CD4-positive, CD25-positive, alpha-beta regulatory T cell (primary cell): ENCODE data around the gene ASB3. TPM values are rescaled to one million over a fixed set of nuclear protein-coding genes. Genes with fewer than 3 reads are reported as not detected.
A peak's percentile ranks its signal among the peaks of the same experiment; 100 is the strongest.

Experiments
- ATAC-seq, 2 donors: fragments of 150-1000 bp; cut with Tn5 transposase; one replicate each; pipeline ENCODE4 v1.10.0; 2021; ENCODE audit warnings: low read depth in 2 of 2, moderate number of reproducible peaks in 2 of 2, moderate library complexity in 1 of 2
- DNase-seq, 3 donors: peaks; one replicate each; pipeline versions ENCODE4 v3.0.0 to v3.0.0-alpha.2; 2012 to 2022; ENCODE audit warnings: mixed read lengths in 1 of 3
- H3K27ac ChIP-seq: one replicate; pipeline ENCODE4 v1.7.0; 2013; ENCODE audit warnings: mild to moderate bottlenecking, low read length; ENCODE audit not compliant: insufficient read depth, poor library complexity, severe bottlenecking
- H3K27me3 ChIP-seq: one replicate; pipeline ENCODE4 v1.7.0; 2013; ENCODE audit warnings: low read length; ENCODE audit not compliant: control insufficient read depth, insufficient read depth
- H3K36me3 ChIP-seq: one replicate; pipeline ENCODE4 v1.7.0; 2013; ENCODE audit warnings: mild to moderate bottlenecking, low read length, moderate library complexity; ENCODE audit not compliant: control insufficient read depth, insufficient read depth
- H3K4me1 ChIP-seq: 2 replicates; pipeline ENCODE4 v1.7.0; 2013; ENCODE audit warnings: mild to moderate bottlenecking, low read length; ENCODE audit not compliant: insufficient read depth, control insufficient read depth, poor library complexity, severe bottlenecking
- H3K4me3 ChIP-seq: one replicate; pipeline ENCODE4 v1.7.0; 2013; ENCODE audit warnings: low read depth, mild to moderate bottlenecking, low read length, moderate library complexity
- H3K9me3 ChIP-seq, 2 experiments: 1 replicate in 1 of 2; 2 replicates in 1 of 2; pipeline ENCODE4 v1.7.0; 2013; ENCODE audit warnings: low read length in 2 of 2, mild to moderate bottlenecking in 1 of 2, moderate library complexity in 1 of 2; ENCODE audit not compliant: control insufficient read depth in 2 of 2
- H3K27ac Mint-ChIP-seq, 3 donors: one replicate each; pipeline ENCODE4 v1.8.0; 2020 to 2022; ENCODE audit warnings: mild to moderate bottlenecking in 3 of 3, mixed read lengths in 3 of 3, moderate library complexity in 2 of 3
- H3K27me3 Mint-ChIP-seq: one replicate; pipeline ENCODE4 v1.8.0; 2022; ENCODE audit warnings: mild to moderate bottlenecking, mixed read lengths
- H3K36me3 Mint-ChIP-seq: one replicate; pipeline ENCODE4 v1.8.0; 2020; ENCODE audit warnings: mixed read lengths
- H3K4me1 Mint-ChIP-seq, 4 donors: one replicate each; pipeline ENCODE4 v1.8.0; 2020 to 2022; ENCODE audit warnings: mixed read lengths in 4 of 4, mild to moderate bottlenecking in 1 of 4
- H3K4me3 Mint-ChIP-seq, 4 donors: one replicate each; pipeline ENCODE4 v1.8.0; 2020 to 2022; ENCODE audit warnings: mild to moderate bottlenecking in 4 of 4, mixed read lengths in 4 of 4, moderate library complexity in 3 of 4
- H3K9me3 Mint-ChIP-seq, 7 donors: one replicate each; pipeline ENCODE4 v1.8.0; 2020 to 2022; ENCODE audit warnings: mixed read lengths in 7 of 7, mild to moderate bottlenecking in 3 of 7, moderate library complexity in 2 of 7
- polyA plus RNA-seq, 4 donors: library from polyadenylated mRNA; unstranded; fragments of 300-500 nt; fragmentation: Illumina TruSeq; gene quantifications; one replicate each; pipeline ENCODE4 v1.2.3, GENCODE V29; 2021
- total RNA-seq: library from RNA; stranded (reverse); gene quantifications from one replicate; pipeline ENCODE4 v1.2.3, GENCODE V29; 2022

Gene ASB3
- total and polyA plus RNA-seq, 5 donors from 2014 or later: 15.8 to 38.7 (median 20.5) TPM

DNA sequence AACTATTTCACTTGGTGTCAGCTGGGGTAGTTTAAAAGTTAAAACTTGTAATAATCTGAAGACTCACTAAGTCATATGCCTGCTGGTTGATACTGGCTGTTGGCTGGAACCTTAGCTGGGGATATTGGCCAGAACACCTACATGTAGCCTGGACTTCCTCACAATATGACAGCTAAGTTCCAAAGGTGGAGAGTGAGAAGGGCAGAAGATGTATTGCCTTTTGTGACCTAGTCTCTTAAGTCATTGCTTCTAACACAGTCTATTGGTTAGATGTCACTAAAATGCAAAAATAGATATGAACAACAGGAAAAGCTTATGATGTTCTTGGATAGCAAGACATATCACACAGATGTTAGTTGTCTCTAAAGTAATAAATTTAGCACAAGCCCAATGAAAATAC lies 132.4 kb downstream of the ASB3 start:
- Mint-ChIP-seq H3K4me1 (peaks cover 0 to 5% (median 0%) of the 10 kb centered on the region in 4 donors), H3K4me3 (no peak overlapping the region), H3K9me3 (peaks cover 0 to 4% (median 0%) of the 10 kb centered on the region in 7 donors), H3K27ac (no peak overlapping the region), H3K36me3 (peaks cover 3% of the 10 kb centered on the region), H3K27me3 (no peaks in the 10 kb centered on the region)
- Histone ChIP-seq H3K36me3 (no peaks in the 10 kb centered on the region), H3K4me1 (no peaks in the 10 kb centered on the region), H3K9me3 (no peaks in the 10 kb centered on the region), H3K27ac (no peak overlapping the region), H3K4me3 (no peak overlapping the region), H3K27me3 (no peaks in the 10 kb centered on the region)
- no peak for ATAC-seq
- no peak for DNase-seq

DNA sequence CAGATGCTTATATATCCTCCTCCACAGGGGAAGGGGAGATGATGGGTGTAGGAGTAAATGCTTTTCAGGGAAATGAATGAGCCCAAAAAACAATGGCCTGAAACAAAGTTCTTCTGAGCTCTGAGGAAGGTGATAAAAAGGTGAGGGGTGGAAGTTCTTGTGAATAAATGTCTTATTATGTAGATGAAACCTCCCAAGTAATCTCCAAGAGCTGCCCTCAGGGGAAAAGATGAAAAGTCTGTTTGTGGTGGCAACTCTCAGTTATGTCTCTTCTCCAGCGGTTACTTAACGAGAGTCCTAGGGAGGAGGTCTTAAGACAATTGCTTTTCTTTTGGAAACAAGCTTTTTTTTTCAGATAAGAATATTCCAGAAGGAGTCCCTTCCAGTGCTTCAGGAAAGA lies 134.6 kb downstream of the ASB3 start:
- no peaks in the 10 kb centered on the region for H3K4me1 Mint-ChIP-seq
- Histone ChIP-seq H3K27ac (no peak overlapping the region), H3K4me3 (no peak overlapping the region), H3K4me1 (no peaks in the 10 kb centered on the region), H3K36me3 (no peaks in the 10 kb centered on the region), H3K27me3 (no peaks in the 10 kb centered on the region), H3K9me3 (no peaks in the 10 kb centered on the region)
- DNase-seq (no peak), ATAC-seq (no peak)
- H3K36me3 Mint-ChIP-seq: no peaks in the 10 kb centered on the region
- no peaks in the 10 kb centered on the region for H3K27me3 Mint-ChIP-seq
- no peak overlapping the region for H3K4me3 Mint-ChIP-seq
- peaks cover 0 to 4% (median 0%) of the 10 kb centered on the region in 7 donors for H3K9me3 Mint-ChIP-seq
- no peak overlapping the region for H3K27ac Mint-ChIP-seq

DNA sequence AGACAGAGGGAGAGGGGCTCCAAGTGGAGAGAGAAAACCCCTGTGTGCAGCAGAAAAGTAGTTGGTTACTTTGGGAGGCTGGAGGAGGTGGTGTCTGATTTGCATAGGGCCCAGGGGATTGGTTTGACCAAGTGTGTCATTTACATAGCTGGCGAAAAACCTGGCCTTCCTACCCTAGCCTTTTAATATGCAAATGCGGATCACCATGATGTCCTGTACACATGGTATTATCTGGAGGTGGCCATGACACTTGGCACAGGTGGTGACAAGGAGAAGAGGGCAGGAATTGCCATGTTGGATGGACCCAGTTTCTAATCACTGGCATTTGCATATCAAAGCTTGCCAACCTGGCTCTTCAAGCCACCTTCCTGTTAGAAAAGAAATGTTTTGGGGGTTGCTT lies 140.0 kb downstream of the ASB3 start:
- Histone ChIP-seq H3K27me3 (no peaks in the 10 kb centered on the region), H3K27ac (no peak overlapping the region), H3K4me1 (no peaks in the 10 kb centered on the region), H3K36me3 (no peaks in the 10 kb centered on the region), H3K9me3 (no peaks in the 10 kb centered on the region), H3K4me3 (no peak overlapping the region)
- no peak for DNase-seq
- Mint-ChIP-seq H3K4me3 (no peak overlapping the region), H3K4me1 (no peaks in the 10 kb centered on the region), H3K9me3 (peaks cover 0 to under 1% (median 0%) of the 10 kb centered on the region in 7 donors), H3K36me3 (no peaks in the 10 kb centered on the region), H3K27me3 (no peaks in the 10 kb centered on the region), H3K27ac (no peak overlapping the region)
- ATAC-seq: no peak

DNA sequence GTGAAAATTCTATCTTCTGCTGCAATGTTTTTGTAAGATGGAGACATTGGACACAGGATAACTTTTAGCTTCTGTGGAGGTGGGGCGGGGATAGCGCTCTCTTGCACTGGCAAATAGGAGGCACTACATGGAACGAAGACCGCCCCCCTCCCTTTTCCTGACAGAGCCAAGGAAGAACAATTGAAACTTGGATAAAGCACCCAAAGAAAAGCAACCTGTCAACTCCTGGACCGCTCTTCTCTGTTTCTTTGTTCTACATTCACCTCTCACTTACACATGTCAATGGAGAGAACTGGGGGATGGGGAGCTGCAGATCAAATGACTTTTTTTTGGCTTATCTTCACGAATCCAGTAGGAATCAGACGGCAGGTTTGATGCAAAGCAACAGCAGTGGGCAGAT lies 145.5 kb downstream of the ASB3 start:
- Mint-ChIP-seq H3K36me3 (no peaks in the 10 kb centered on the region), H3K9me3 (peaks cover 0 to 3% (median 0%) of the 10 kb centered on the region in 7 donors), H3K27me3 (peaks cover 9% of the 10 kb centered on the region), H3K4me1 (no peaks in the 10 kb centered on the region), H3K27ac (no peak overlapping the region), H3K4me3 (no peak overlapping the region)
- Histone ChIP-seq H3K9me3 (no peaks in the 10 kb centered on the region), H3K27ac (no peak overlapping the region), H3K4me1 (no peaks in the 10 kb centered on the region), H3K27me3 (no peaks in the 10 kb centered on the region), H3K4me3 (no peak overlapping the region), H3K36me3 (no peaks in the 10 kb centered on the region)
- ATAC-seq (no peak), DNase-seq (no peak)

- Histone ChIP-seq H3K27ac (no peak overlapping the region), H3K9me3 (no peaks in the 10 kb centered on the region), H3K36me3 (no peaks in the 10 kb centered on the region), H3K4me3 (no peak overlapping the region), H3K27me3 (no peaks in the 10 kb centered on the region), H3K4me1 (no peaks in the 10 kb centered on the region)
- DNase-seq (no peak), ATAC-seq (no peak)
- H3K36me3 Mint-ChIP-seq: no peaks in the 10 kb centered on the region
- no peaks in the 10 kb centered on the region for H3K4me1 Mint-ChIP-seq
- no peak overlapping the region for H3K4me3 Mint-ChIP-seq
- H3K27ac Mint-ChIP-seq: no peak overlapping the region
- peaks cover 0 to 3% (median 0%) of the 10 kb centered on the region in 7 donors for H3K9me3 Mint-ChIP-seq
- peaks cover 9% of the 10 kb centered on the region for H3K27me3 Mint-ChIP-seq
These were observed 146.3 kb downstream of the ASB3 start for GRCh38 chr2:53640466-53640865.

- H3K27me3 Mint-ChIP-seq: peaks cover 9% of the 10 kb centered on the region
- DNase-seq (no peak), ATAC-seq (no peak)
- H3K9me3 Mint-ChIP-seq: peaks cover 0 to 3% (median 0%) of the 10 kb centered on the region in 7 donors
- no peak overlapping the region for H3K27ac Mint-ChIP-seq
- no peak overlapping the region for H3K4me3 Mint-ChIP-seq
- Histone ChIP-seq H3K36me3 (no peaks in the 10 kb centered on the region), H3K4me1 (no peaks in the 10 kb centered on the region), H3K27me3 (no peaks in the 10 kb centered on the region), H3K4me3 (no peak overlapping the region), H3K9me3 (no peaks in the 10 kb centered on the region), H3K27ac (no peak overlapping the region)
- no peaks in the 10 kb centered on the region for H3K36me3 Mint-ChIP-seq
- peaks cover 0 to 5% (median 0%) of the 10 kb centered on the region in 4 donors for H3K4me1 Mint-ChIP-seq
These were observed 150.2 kb downstream of the ASB3 start for GRCh38 chr2:53636596-53636995.

DNA sequence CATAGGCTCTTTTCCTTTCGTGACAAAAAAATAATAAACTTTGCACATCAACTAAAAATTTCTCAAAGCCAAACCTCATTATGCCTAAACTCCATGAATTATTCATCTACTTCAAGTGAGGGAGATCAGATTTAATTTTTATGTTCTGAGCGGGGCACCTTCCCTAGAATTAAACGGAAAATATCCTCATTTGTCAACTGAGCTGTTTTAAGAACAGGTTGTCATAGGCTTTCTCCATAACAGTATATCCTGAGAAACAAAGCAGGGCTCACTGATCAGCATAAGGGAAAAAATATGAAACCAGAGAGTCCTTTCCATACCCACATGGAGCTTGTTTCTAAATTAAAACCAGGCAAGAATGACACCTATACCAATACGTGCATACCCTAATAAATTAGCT lies 150.6 kb downstream of the ASB3 start:
- no peak overlapping the region for H3K27ac ChIP-seq
- no peaks in the 10 kb centered on the region for H3K36me3 Mint-ChIP-seq
- no peaks in the 10 kb centered on the region for H3K4me1 ChIP-seq
- no peak overlapping the region for H3K4me3 ChIP-seq
- ATAC-seq: no peak
- H3K9me3 ChIP-seq: no peaks in the 10 kb centered on the region
- no peaks in the 10 kb centered on the region for H3K27me3 ChIP-seq
- H3K27me3 Mint-ChIP-seq: peaks cover 9% of the 10 kb centered on the region
- H3K27ac Mint-ChIP-seq: no peak overlapping the region
- peaks cover 0 to 3% (median 0%) of the 10 kb centered on the region in 7 donors for H3K9me3 Mint-ChIP-seq
- no peak overlapping the region for H3K4me3 Mint-ChIP-seq
- peaks cover 0 to 5% (median 0%) of the 10 kb centered on the region in 4 donors for H3K4me1 Mint-ChIP-seq
- DNase-seq: no peak
- H3K36me3 ChIP-seq: no peaks in the 10 kb centered on the region

GRCh38 chr2:53635694-53636093 lies 151.1 kb downstream of the ASB3 start:
- Mint-ChIP-seq H3K9me3 (peaks cover 0 to 3% (median 0%) of the 10 kb centered on the region in 7 donors), H3K4me1 (peaks cover 0 to 5% (median 0%) of the 10 kb centered on the region in 4 donors), H3K36me3 (no peaks in the 10 kb centered on the region), H3K4me3 (no peak overlapping the region), H3K27me3 (peaks cover 9% of the 10 kb centered on the region), H3K27ac (peak overlapping the region in 1 of 3 donors; percentile 8)
- ATAC-seq (no peak), DNase-seq (no peak)
- H3K4me3 ChIP-seq: no peak overlapping the region
- no peak overlapping the region for H3K27ac ChIP-seq
- no peaks in the 10 kb centered on the region for H3K9me3 ChIP-seq
- H3K4me1 ChIP-seq: no peaks in the 10 kb centered on the region
- no peaks in the 10 kb centered on the region for H3K27me3 ChIP-seq
- no peaks in the 10 kb centered on the region for H3K36me3 ChIP-seq
